Measurements from ENCODE around the gene KCNK7. TPM values are rescaled to one million over a fixed set of nuclear protein-coding genes. Genes with fewer than 3 reads are reported as not detected.

Gene KCNK7
- total RNA-seq, 2 donors from 2014 or later: 0.52 to 0.79 TPM

GRCh38 chr11:65634905-65635731, 39.5 kb upstream of the KCNK7 start:
- H3K36me3 Mint-ChIP-seq (ENCODE audit: low read depth): peaks cover 70% of the 10 kb centered on the region

GRCh38 chr11:65634440-65634839, 38.8 kb upstream of the KCNK7 start:
- H3K36me3 Mint-ChIP-seq (ENCODE audit: low read depth): peaks cover 66% of the 10 kb centered on the region

More at GRCh38 chr11:65634905-65635731, 39.5 kb upstream of the KCNK7 start:
- Mint-ChIP-seq H3K4me1 (no peaks in the 10 kb centered on the region), H3K9me3 (no peaks in the 10 kb centered on the region), H3K27me3 (no peaks in the 10 kb centered on the region), H3K27ac (no peak overlapping the region), H3K4me3 (no peak overlapping the region)
- no peak for ATAC-seq (replicated peaks)

DNA sequence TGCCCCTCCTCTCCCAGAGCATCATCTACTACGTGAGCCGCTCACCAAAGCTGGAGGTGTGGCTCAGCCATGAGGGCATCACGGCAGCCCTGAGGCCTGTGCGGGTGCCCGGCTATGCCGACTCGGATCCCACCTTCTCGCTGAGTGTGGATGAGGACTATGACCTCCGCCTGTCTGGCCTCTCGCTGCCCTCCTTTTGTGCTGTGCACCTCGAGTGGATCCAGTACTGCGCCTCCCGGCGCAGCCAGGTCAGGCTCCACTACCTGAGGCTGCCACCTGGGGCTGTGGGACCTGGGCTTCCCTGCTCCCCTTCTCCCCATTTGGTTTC, 38.5 kb upstream of the KCNK7 start:
- H3K27ac Mint-ChIP-seq: peak overlapping the region; percentile 81
- H3K36me3 Mint-ChIP-seq (ENCODE audit: low read depth): peaks cover 67% of the 10 kb centered on the region
- no peaks in the 10 kb centered on the region for H3K4me1 Mint-ChIP-seq
- no peak for ATAC-seq (replicated peaks)
- no peaks in the 10 kb centered on the region for H3K9me3 Mint-ChIP-seq
- no peaks in the 10 kb centered on the region for H3K27me3 Mint-ChIP-seq
- H3K4me3 Mint-ChIP-seq: no peak overlapping the region

More at GRCh38 chr11:65634440-65634839, 38.8 kb upstream of the KCNK7 start:
- Mint-ChIP-seq H3K27me3 (no peaks in the 10 kb centered on the region), H3K4me1 (no peaks in the 10 kb centered on the region), H3K27ac (peak overlapping the region; percentile 81), H3K9me3 (no peaks in the 10 kb centered on the region), H3K4me3 (no peak overlapping the region)
- no peak for ATAC-seq (replicated peaks)

GRCh38 chr11:65633390-65634108, 37.9 kb upstream of the KCNK7 start:
- no peak for ATAC-seq (replicated peaks)
- Mint-ChIP-seq H3K9me3 (no peaks in the 10 kb centered on the region), H3K27ac (peak overlapping the region; percentile 81), H3K27me3 (no peaks in the 10 kb centered on the region), H3K4me1 (no peaks in the 10 kb centered on the region), H3K4me3 (no peak overlapping the region), H3K36me3 (ENCODE audit: low read depth) (peaks cover 66% of the 10 kb centered on the region)

- Mint-ChIP-seq H3K4me1 (no peaks in the 10 kb centered on the region), H3K4me3 (no peak overlapping the region), H3K36me3 (ENCODE audit: low read depth) (peaks cover 76% of the 10 kb centered on the region), H3K27me3 (no peaks in the 10 kb centered on the region), H3K27ac (no peak overlapping the region), H3K9me3 (no peaks in the 10 kb centered on the region)
- ATAC-seq (replicated peaks): no peak
Measured at GRCh38 chr11:65630215-65630614, 34.6 kb upstream of the KCNK7 start.

GRCh38 chr11:65629579-65629978, 34.0 kb upstream of the KCNK7 start:
- no peaks in the 10 kb centered on the region for H3K4me1 Mint-ChIP-seq
- no peaks in the 10 kb centered on the region for H3K9me3 Mint-ChIP-seq
- H3K27me3 Mint-ChIP-seq: no peaks in the 10 kb centered on the region
- H3K36me3 Mint-ChIP-seq (ENCODE audit: low read depth): peaks cover 70% of the 10 kb centered on the region
- H3K27ac Mint-ChIP-seq: no peak overlapping the region
- ATAC-seq (replicated peaks): no peak
- no peak overlapping the region for H3K4me3 Mint-ChIP-seq

GRCh38 chr11:65627202-65627601, 31.6 kb upstream of the KCNK7 start:
- H3K27me3 Mint-ChIP-seq: no peaks in the 10 kb centered on the region
- no peak overlapping the region for H3K4me3 Mint-ChIP-seq
- H3K4me1 Mint-ChIP-seq: no peaks in the 10 kb centered on the region
- H3K27ac Mint-ChIP-seq: no peak overlapping the region
- no peak for ATAC-seq (replicated peaks)
- peaks cover 76% of the 10 kb centered on the region for H3K36me3 Mint-ChIP-seq (ENCODE audit: low read depth)
- no peaks in the 10 kb centered on the region for H3K9me3 Mint-ChIP-seq

DNA sequence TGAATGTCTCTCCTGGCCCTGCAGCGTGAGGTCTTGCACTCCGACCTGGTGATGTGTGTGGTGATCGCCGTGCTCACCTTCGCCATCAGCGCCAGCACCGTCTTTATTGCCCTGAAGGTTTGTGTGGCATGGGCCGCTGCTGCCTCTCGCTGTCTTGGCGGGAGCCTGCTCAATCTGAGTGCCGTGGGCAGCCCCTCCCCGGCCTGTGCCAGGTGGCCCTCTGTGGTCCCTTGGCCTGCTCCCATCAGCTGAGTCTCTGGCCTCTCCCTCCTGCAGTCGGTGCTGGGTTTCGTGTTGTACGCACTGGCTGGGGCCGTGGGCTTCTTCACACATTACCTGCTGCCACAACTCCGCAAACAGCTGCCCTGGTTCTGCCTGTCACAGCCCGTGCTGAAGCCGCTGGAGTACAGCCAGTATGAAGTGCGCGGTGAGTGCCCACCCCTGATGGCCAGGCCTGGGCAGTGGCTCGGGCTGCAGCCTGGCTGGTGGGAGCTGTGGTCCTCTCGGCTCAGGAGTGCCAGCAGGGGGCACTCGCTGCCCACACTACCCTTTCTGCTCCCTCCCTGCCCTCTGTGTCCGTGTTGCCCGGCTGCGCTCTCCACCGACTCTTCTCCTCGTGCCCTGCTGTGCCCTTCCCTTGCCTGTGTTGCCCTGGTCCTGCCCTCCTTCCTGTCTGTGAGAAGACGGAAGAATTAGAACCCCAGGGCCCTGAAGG, 30.2 kb upstream of the KCNK7 start:
- Mint-ChIP-seq H3K4me3 (no peak overlapping the region), H3K36me3 (ENCODE audit: low read depth) (peaks cover 76% of the 10 kb centered on the region), H3K27me3 (no peaks in the 10 kb centered on the region), H3K27ac (no peak overlapping the region), H3K4me1 (no peaks in the 10 kb centered on the region), H3K9me3 (no peaks in the 10 kb centered on the region)
- ATAC-seq (replicated peaks): peak; percentile 88

- ATAC-seq (replicated peaks): no peak
- H3K4me1 Mint-ChIP-seq: no peaks in the 10 kb centered on the region
- H3K27me3 Mint-ChIP-seq: no peaks in the 10 kb centered on the region
- H3K27ac Mint-ChIP-seq: no peak overlapping the region
- peaks cover 71% of the 10 kb centered on the region for H3K36me3 Mint-ChIP-seq (ENCODE audit: low read depth)
- no peaks in the 10 kb centered on the region for H3K9me3 Mint-ChIP-seq
- H3K4me3 Mint-ChIP-seq: no peak overlapping the region
Measured at GRCh38 chr11:65624931-65625627, 29.5 kb upstream of the KCNK7 start.

DNA sequence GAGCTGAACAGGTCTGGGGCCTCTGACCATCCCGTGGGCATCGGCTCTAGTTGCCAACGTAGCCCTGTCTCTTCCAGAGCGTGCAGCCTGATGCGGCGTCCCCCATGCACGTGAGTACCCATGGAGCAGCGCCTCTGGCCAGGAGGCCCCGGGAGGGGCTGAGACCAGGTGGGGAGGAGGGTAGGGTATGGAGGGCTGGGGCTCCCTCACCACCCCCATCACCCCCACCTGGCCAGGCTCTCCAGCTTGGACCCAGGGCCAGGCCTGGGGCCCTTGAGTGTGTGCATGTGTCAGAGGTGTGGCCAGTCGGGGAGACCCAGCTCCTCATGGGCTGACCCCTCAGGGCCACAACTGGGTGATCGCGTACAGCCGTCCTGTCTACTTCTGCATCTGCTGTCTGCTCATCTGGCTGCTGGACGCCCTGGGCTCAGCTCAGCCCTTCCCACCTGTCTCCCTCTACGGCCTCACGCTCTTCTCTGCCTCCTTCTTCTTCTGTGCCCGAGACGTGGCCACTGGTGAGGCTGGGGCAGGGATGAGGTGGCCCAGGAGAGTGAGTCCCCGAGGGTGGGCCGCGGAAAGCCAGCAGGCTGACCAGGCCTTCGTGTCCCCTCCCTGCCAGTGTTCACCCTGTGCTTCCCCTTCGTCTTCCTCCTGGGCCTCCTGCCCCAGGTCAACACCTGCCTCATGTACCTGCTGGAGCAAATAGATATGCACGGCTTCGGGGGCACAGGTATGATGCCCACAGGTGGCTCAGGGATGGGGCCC, 28.4 kb upstream of the KCNK7 start:
- Mint-ChIP-seq H3K27ac (peak overlapping the region; percentile 70), H3K4me3 (no peak overlapping the region), H3K4me1 (no peaks in the 10 kb centered on the region), H3K9me3 (no peaks in the 10 kb centered on the region), H3K36me3 (ENCODE audit: low read depth) (peaks cover 74% of the 10 kb centered on the region), H3K27me3 (no peaks in the 10 kb centered on the region)
- ATAC-seq (replicated peaks): no peak

GRCh38 chr11:65623177-65623576, 27.6 kb upstream of the KCNK7 start:
- no peak for ATAC-seq (replicated peaks)
- Mint-ChIP-seq H3K4me3 (no peak overlapping the region), H3K4me1 (no peaks in the 10 kb centered on the region), H3K27ac (peak overlapping the region; percentile 25), H3K9me3 (no peaks in the 10 kb centered on the region), H3K36me3 (ENCODE audit: low read depth) (peaks cover 75% of the 10 kb centered on the region), H3K27me3 (no peaks in the 10 kb centered on the region)

DNA sequence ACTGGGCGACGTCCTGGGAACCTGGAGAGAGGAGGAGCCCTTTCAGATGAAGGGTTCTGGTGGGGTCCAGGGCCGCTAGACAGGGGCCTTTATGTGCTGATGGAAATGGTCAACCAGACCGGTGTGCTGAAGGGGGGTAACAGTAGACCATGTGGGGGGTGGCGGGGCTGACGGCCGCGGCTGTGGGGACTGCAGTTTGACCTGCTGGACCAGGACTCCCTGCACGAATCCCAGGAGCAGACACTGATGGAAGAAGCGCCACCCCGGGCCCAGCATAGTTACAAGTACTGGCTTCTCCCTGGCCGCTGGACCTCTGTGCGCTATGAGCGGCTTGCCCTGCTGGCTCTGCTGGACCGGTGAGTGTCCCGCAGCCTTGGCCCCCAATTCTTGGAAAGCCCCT, 26.4 kb upstream of the KCNK7 start:
- H3K4me3 Mint-ChIP-seq: no peak overlapping the region
- ATAC-seq (replicated peaks): no peak
- no peaks in the 10 kb centered on the region for H3K9me3 Mint-ChIP-seq
- H3K36me3 Mint-ChIP-seq (ENCODE audit: low read depth): peaks cover 75% of the 10 kb centered on the region
- H3K27ac Mint-ChIP-seq: no peak overlapping the region
- no peaks in the 10 kb centered on the region for H3K4me1 Mint-ChIP-seq
- H3K27me3 Mint-ChIP-seq: no peaks in the 10 kb centered on the region

- H3K27ac Mint-ChIP-seq: no peak overlapping the region
- no peak for ATAC-seq (replicated peaks)
- no peak overlapping the region for H3K4me3 Mint-ChIP-seq
- H3K4me1 Mint-ChIP-seq: peaks cover 5% of the 10 kb centered on the region
- no peaks in the 10 kb centered on the region for H3K9me3 Mint-ChIP-seq
- H3K36me3 Mint-ChIP-seq (ENCODE audit: low read depth): peaks cover 75% of the 10 kb centered on the region
- H3K27me3 Mint-ChIP-seq: no peaks in the 10 kb centered on the region
Measured at GRCh38 chr11:65621460-65621859, 25.9 kb upstream of the KCNK7 start.

GRCh38 chr11:65620666-65621065, 25.1 kb upstream of the KCNK7 start:
- Mint-ChIP-seq H3K36me3 (ENCODE audit: low read depth) (peaks cover 71% of the 10 kb centered on the region), H3K4me1 (peaks cover 8% of the 10 kb centered on the region)

More at GRCh38 chr11:65620666-65621065, 25.1 kb upstream of the KCNK7 start:
- ATAC-seq (replicated peaks): no peak
- no peak overlapping the region for H3K4me3 Mint-ChIP-seq
- H3K9me3 Mint-ChIP-seq: no peaks in the 10 kb centered on the region
- H3K27ac Mint-ChIP-seq: no peak overlapping the region
- no peaks in the 10 kb centered on the region for H3K27me3 Mint-ChIP-seq
